Stomach (tissue), 4 donors: ENCODE measurements around the gene PHF21B.

Source experiments
- CTCF ChIP-seq, 7 experiments: fragments of 450-650 bp in 4 of 7; fragments of 200-600 bp in 3 of 7; sonication (generic) in 3 of 7; IDR thresholded peaks; one replicate each; pipeline ENCODE4 v1.5.1; 2016 to 2019; ENCODE audit warnings: antibody characterized with exemption in 7 of 7, control low read depth in 2 of 7, mild to moderate bottlenecking in 1 of 7
- EP300 ChIP-seq: sonication (generic); formaldehyde crosslinking; IDR thresholded peaks from one replicate; pipeline ENCODE4 v1.6.1; 2017; ENCODE audit warnings: antibody characterized with exemption
- POLR2A ChIP-seq, 4 donors: fragments of 450-650 bp; IDR thresholded peaks; one replicate each; pipeline ENCODE4 v1.6.1; 2016; ENCODE audit warnings: antibody characterized with exemption in 4 of 4, control low read depth in 2 of 4, mild to moderate bottlenecking in 1 of 4, moderate library complexity in 1 of 4
- POLR2AphosphoS5 ChIP-seq, 3 donors: sonication (generic); formaldehyde crosslinking; IDR thresholded peaks; one replicate each; pipeline ENCODE4 v1.6.1; 2016; ENCODE audit warnings: antibody characterized with exemption in 3 of 3

GRCh38 chr22:44906248-44906936, 103.4 kb downstream of the PHF21B start:
- TF ChIP-seq CTCF (IDR thresholded peaks at IDR 0.05), result no peak
- no peak for TF ChIP-seq EP300
- no peak for TF ChIP-seq POLR2A (IDR thresholded peaks at IDR 0.05)
- TF ChIP-seq POLR2AphosphoS5 (IDR thresholded peaks at IDR 0.05), result no peak
